ENCODE measurements around the gene ZFAND5. TPM values are rescaled to one million over a fixed set of nuclear protein-coding genes. Genes with fewer than 3 reads are reported as not detected.

Gene ZFAND5
- total and polyA plus RNA-seq, 2 experiments from 2014 or later, result 138 to 216 TPM

DNA sequence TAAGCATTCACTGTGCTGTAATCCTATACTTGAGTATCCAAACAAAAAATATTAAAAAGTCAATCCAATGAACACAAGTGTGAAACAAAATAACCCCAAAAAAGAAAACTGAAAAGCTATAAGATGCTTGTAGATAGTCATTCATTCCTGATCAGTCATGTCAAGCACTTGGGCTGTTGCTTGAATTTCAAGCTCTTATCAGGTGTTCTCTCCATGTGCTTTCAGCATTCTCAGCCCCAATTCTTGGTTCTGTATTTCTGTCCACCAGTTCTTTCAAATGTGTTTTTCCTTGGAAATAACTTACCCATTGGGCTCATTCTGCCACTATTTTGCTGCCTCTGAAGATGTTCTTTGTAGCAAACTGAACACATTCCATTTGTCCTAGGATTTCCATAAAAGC lies 4.7 kb downstream of the ZFAND5 start:
- H3K27ac ChIP-seq (ENCODE audit: low read depth), result peak overlapping the region; percentile 3; the same call in 1 of the 2 replicates
- peaks cover 87% of the 10 kb centered on the region for H3K36me3 Mint-ChIP-seq (ENCODE audit: low read depth)
- ATAC-seq, result no peak
- H3K9me3 Mint-ChIP-seq, result no peaks in the 10 kb centered on the region; the same call in 2 of the 3 replicates
- no peak overlapping the region for H2AFZ ChIP-seq
- H3K4me1 ChIP-seq (ENCODE audit: insufficient read depth), result peaks cover 32% of the 10 kb centered on the region
- no peaks in the 10 kb centered on the region for H3K27me3 ChIP-seq (ENCODE audit: insufficient read depth)
- H3K27ac Mint-ChIP-seq, result peak overlapping the region; percentile 67; the same call in 1 of the 2 replicates
- H3K27me3 Mint-ChIP-seq (ENCODE audit: insufficient read depth, low read depth, poor library complexity), result peaks cover 3% of the 10 kb centered on the region
- H3K4me2 ChIP-seq, result peak overlapping the region; percentile 94; the same call in 1 of the 2 replicates
- peaks cover 2% of the 10 kb centered on the region; the same call in 1 of the 2 replicates for H3F3A ChIP-seq (replicated peaks; ENCODE audit: low read depth)
- TF ChIP-seq EZH2phosphoT487 (IDR thresholded peaks at IDR 0.05; ENCODE audit: unreplicated experiment), result no peak
- TF ChIP-seq, protein P1, sequence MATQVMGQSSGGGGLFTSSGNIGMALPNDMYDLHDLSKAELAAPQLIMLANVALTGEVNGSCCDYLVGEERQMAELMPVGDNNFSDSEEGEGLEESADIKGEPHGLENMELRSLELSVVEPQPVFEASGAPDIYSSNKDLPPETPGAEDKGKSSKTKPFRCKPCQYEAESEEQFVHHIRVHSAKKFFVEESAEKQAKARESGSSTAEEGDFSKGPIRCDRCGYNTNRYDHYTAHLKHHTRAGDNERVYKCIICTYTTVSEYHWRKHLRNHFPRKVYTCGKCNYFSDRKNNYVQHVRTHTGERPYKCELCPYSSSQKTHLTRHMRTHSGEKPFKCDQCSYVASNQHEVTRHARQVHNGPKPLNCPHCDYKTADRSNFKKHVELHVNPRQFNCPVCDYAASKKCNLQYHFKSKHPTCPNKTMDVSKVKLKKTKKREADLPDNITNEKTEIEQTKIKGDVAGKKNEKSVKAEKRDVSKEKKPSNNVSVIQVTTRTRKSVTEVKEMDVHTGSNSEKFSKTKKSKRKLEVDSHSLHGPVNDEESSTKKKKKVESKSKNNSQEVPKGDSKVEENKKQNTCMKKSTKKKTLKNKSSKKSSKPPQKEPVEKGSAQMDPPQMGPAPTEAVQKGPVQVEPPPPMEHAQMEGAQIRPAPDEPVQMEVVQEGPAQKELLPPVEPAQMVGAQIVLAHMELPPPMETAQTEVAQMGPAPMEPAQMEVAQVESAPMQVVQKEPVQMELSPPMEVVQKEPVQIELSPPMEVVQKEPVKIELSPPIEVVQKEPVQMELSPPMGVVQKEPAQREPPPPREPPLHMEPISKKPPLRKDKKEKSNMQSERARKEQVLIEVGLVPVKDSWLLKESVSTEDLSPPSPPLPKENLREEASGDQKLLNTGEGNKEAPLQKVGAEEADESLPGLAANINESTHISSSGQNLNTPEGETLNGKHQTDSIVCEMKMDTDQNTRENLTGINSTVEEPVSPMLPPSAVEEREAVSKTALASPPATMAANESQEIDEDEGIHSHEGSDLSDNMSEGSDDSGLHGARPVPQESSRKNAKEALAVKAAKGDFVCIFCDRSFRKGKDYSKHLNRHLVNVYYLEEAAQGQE (IDR thresholded peaks at IDR 0.05; ENCODE audit: unreplicated experiment), result no peak
- TF ChIP-seq ZNF331 (CRISPR knock-in tag; IDR thresholded peaks at IDR 0.05; ENCODE audit: low read depth), result no peak
- TF ChIP-seq POLR2AphosphoS5 (IDR thresholded peaks at IDR 0.05; ENCODE audit: low read depth), result no peak
- TF ChIP-seq STAT1 (IDR thresholded peaks at IDR 0.05; ENCODE audit: unreplicated experiment), result no peak
- no peak for TF ChIP-seq ZNF114 (CRISPR knock-in tag; IDR thresholded peaks at IDR 0.05)
- TF ChIP-seq, protein P2, sequence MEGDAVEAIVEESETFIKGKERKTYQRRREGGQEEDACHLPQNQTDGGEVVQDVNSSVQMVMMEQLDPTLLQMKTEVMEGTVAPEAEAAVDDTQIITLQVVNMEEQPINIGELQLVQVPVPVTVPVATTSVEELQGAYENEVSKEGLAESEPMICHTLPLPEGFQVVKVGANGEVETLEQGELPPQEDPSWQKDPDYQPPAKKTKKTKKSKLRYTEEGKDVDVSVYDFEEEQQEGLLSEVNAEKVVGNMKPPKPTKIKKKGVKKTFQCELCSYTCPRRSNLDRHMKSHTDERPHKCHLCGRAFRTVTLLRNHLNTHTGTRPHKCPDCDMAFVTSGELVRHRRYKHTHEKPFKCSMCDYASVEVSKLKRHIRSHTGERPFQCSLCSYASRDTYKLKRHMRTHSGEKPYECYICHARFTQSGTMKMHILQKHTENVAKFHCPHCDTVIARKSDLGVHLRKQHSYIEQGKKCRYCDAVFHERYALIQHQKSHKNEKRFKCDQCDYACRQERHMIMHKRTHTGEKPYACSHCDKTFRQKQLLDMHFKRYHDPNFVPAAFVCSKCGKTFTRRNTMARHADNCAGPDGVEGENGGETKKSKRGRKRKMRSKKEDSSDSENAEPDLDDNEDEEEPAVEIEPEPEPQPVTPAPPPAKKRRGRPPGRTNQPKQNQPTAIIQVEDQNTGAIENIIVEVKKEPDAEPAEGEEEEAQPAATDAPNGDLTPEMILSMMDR (conservative IDR thresholded peaks at IDR 0.05; ENCODE audit: low read depth in 2 of 2), result no peak
- TF ChIP-seq, protein P3, sequence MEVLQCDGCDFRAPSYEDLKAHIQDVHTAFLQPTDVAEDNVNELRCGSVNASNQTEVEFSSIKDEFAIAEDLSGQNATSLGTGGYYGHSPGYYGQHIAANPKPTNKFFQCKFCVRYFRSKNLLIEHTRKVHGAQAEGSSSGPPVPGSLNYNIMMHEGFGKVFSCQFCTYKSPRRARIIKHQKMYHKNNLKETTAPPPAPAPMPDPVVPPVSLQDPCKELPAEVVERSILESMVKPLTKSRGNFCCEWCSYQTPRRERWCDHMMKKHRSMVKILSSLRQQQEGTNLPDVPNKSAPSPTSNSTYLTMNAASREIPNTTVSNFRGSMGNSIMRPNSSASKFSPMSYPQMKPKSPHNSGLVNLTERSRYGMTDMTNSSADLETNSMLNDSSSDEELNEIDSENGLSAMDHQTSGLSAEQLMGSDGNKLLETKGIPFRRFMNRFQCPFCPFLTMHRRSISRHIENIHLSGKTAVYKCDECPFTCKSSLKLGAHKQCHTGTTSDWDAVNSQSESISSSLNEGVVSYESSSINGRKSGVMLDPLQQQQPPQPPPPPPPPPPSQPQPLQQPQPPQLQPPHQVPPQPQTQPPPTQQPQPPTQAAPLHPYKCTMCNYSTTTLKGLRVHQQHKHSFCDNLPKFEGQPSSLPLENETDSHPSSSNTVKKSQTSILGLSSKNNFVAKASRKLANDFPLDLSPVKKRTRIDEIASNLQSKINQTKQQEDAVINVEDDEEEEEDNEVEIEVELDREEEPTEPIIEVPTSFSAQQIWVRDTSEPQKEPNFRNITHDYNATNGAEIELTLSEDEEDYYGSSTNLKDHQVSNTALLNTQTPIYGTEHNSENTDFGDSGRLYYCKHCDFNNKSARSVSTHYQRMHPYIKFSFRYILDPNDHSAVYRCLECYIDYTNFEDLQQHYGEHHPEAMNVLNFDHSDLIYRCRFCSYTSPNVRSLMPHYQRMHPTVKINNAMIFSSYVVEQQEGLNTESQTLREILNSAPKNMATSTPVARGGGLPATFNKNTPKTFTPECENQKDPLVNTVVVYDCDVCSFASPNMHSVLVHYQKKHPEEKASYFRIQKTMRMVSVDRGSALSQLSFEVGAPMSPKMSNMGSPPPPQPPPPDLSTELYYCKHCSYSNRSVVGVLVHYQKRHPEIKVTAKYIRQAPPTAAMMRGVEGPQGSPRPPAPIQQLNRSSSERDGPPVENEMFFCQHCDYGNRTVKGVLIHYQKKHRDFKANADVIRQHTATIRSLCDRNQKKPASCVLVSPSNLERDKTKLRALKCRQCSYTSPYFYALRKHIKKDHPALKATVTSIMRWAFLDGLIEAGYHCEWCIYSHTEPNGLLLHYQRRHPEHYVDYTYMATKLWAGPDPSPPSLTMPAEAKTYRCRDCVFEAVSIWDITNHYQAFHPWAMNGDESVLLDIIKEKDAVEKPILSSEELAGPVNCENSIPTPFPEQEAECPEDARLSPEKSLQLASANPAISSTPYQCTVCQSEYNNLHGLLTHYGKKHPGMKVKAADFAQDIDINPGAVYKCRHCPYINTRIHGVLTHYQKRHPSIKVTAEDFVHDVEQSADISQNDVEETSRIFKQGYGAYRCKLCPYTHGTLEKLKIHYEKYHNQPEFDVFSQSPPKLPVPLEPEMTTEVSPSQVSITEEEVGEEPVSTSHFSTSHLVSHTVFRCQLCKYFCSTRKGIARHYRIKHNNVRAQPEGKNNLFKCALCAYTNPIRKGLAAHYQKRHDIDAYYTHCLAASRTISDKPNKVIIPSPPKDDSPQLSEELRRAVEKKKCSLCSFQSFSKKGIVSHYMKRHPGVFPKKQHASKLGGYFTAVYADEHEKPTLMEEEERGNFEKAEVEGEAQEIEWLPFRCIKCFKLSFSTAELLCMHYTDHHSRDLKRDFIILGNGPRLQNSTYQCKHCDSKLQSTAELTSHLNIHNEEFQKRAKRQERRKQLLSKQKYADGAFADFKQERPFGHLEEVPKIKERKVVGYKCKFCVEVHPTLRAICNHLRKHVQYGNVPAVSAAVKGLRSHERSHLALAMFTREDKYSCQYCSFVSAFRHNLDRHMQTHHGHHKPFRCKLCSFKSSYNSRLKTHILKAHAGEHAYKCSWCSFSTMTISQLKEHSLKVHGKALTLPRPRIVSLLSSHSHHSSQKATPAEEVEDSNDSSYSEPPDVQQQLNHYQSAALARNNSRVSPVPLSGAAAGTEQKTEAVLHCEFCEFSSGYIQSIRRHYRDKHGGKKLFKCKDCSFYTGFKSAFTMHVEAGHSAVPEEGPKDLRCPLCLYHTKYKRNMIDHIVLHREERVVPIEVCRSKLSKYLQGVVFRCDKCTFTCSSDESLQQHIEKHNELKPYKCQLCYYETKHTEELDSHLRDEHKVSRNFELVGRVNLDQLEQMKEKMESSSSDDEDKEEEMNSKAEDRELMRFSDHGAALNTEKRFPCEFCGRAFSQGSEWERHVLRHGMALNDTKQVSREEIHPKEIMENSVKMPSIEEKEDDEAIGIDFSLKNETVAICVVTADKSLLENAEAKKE (CRISPR knock-in tag; IDR thresholded peaks at IDR 0.05), result no peak
- no peak for TF ChIP-seq JUNB (IDR thresholded peaks at IDR 0.05; ENCODE audit: unreplicated experiment)
- TF ChIP-seq EZH2 (IDR thresholded peaks at IDR 0.05; ENCODE audit: low read depth, unreplicated experiment), result no peak
- TF ChIP-seq, protein P4, sequence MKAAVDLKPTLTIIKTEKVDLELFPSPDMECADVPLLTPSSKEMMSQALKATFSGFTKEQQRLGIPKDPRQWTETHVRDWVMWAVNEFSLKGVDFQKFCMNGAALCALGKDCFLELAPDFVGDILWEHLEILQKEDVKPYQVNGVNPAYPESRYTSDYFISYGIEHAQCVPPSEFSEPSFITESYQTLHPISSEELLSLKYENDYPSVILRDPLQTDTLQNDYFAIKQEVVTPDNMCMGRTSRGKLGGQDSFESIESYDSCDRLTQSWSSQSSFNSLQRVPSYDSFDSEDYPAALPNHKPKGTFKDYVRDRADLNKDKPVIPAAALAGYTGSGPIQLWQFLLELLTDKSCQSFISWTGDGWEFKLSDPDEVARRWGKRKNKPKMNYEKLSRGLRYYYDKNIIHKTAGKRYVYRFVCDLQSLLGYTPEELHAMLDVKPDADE (IDR thresholded peaks at IDR 0.05), result no peak
- no peak for TF ChIP-seq NANOG (IDR thresholded peaks at IDR 0.05; ENCODE audit: borderline replicate concordance)
- no peak for TF ChIP-seq CREB1 (CRISPR knock-in tag; IDR thresholded peaks at IDR 0.05; ENCODE audit: low read depth)
- peaks cover 77% of the 10 kb centered on the region for H4K20me1 ChIP-seq (replicated peaks; ENCODE audit: insufficient read depth)
- DNase-seq (ENCODE audit: low spot score), result no peak
- H3K9me2 ChIP-seq (ENCODE audit: insufficient read depth), result no peaks in the 10 kb centered on the region
- peak overlapping the region; percentile 21; the same call in 1 of the 3 replicates for H3K4me3 Mint-ChIP-seq
- no peak overlapping the region for H3K4me3 ChIP-seq
- H3K36me3 ChIP-seq (ENCODE audit: insufficient read depth), result peaks cover 67% of the 10 kb centered on the region
- H3K79me2 ChIP-seq (replicated peaks; ENCODE audit: insufficient read depth), result peaks cover 96% of the 10 kb centered on the region
- peaks cover 24% of the 10 kb centered on the region for H3K4me1 Mint-ChIP-seq
